Fibroblast of pulmonary artery (primary cell): Measurements from ENCODE around the gene SMYD3.
A peak's percentile ranks its signal among the peaks of the same experiment; 100 is the strongest.

Experiments
- DNase-seq: peaks from one replicate; pipeline ENCODE4 v3.0.0-alpha.2; 2010; ENCODE audit warnings: low read depth
- H3K4me3 ChIP-seq: replicated peaks from 2 replicates; pipeline ENCODE4 v1.5.1; 2011; ENCODE audit warnings: low read depth, mild to moderate bottlenecking, control low read depth, low read length, moderate library complexity
- TF ChIP-seq, protein P1 (sequence below): IDR thresholded peaks from 2 replicates; pipeline ENCODE4 v1.5.1; 2011; ENCODE audit warnings: mild to moderate bottlenecking, control low read depth, low read length, inconsistent platforms; ENCODE audit errors: missing control alignments

Gene SMYD3

DNA sequence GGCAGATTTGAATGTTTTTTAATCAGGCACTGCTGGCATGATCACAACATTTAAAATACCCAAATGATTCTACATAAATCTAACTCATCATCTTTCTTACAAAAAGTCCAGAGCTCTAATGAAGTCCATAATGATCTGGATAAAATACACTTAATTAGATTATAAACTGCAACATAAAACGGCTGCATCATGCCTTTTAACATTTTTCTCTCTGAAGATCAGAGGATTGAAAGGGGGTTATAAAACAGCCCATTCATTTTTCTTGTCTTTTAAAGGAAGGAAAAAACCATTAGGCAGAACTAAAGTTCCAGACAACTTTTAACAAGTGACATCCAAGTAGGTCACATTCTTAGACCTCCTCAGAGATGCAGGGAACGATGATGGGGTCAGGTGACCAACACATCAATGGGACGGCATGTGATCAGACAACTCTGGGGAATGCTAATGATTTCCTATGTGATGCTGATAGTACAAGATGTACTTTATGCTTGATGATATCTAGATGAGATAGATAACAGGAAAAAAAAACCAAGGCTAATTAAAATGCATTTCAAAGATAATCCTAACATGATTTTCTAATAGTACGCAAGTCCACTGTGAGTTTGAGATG is 455.1 kb downstream of the SMYD3 start:
- TF ChIP-seq, protein P1, sequence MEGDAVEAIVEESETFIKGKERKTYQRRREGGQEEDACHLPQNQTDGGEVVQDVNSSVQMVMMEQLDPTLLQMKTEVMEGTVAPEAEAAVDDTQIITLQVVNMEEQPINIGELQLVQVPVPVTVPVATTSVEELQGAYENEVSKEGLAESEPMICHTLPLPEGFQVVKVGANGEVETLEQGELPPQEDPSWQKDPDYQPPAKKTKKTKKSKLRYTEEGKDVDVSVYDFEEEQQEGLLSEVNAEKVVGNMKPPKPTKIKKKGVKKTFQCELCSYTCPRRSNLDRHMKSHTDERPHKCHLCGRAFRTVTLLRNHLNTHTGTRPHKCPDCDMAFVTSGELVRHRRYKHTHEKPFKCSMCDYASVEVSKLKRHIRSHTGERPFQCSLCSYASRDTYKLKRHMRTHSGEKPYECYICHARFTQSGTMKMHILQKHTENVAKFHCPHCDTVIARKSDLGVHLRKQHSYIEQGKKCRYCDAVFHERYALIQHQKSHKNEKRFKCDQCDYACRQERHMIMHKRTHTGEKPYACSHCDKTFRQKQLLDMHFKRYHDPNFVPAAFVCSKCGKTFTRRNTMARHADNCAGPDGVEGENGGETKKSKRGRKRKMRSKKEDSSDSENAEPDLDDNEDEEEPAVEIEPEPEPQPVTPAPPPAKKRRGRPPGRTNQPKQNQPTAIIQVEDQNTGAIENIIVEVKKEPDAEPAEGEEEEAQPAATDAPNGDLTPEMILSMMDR = no peak
- H3K4me3 ChIP-seq = no peak overlapping the region
- no peak for DNase-seq

DNA sequence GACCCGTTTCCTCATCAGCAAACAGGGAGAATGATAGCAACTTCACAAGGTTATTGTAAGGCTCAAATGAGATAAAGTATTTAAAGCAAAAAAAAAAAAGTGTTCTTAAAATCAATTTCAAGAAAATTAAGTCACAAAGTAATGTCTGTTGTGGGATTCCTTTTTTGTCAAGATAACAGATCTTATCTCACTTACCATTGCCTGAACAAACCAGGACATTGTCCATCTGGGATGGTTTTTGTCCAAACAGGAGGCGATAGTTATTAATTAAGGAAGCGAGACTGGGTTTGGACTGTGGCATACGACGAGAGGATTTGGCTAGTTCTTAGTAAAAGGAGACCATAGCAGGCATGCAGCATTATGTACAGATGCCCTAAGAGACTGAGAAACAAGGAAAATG is 458.4 kb downstream of the SMYD3 start:
- TF ChIP-seq, protein P1 = no peak
- H3K4me3 ChIP-seq = no peak overlapping the region
- DNase-seq = no peak

DNA sequence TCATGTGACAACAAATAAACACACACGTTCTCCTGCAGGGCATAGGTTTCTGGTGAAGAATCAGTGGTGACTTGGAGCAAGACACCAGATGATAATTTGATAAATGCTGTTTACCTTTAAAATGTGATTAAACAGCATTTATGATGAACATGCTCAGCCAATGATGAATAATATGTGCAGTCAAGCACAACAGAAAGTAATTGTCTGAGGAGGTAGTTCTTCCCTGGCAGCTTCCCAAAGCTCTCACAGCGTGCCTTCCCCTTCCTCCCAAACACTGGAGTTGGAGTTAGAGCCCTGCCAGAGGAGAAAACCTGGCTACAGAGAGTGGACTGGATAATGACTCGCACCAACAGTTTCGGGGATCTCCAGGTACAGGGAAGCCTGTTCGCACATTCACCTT is 463.5 kb downstream of the SMYD3 start:
- TF ChIP-seq, protein P1 = no peak
- peak; percentile 26 for DNase-seq
- H3K4me3 ChIP-seq = no peak overlapping the region

DNA sequence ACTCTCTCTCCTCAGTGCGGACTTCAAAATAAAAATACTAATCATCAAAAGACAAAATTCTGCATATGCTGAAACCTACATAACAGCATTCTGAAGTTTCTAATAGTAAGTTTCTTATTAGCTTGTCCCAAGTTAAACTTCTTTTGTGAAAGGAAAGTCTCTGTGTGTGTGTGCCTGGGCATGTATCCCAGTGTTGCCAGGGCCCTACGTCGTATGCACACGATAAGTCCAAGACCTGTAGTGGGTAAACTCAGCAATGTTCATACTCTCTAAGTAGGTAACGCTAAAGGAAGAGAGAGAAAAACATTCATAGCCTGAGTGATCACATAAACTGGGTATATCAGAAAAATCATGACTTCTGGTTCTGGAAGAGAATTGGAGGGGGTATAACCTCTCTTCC is 465.7 kb downstream of the SMYD3 start:
- no peak for DNase-seq
- TF ChIP-seq, protein P1 = no peak
- H3K4me3 ChIP-seq = no peak overlapping the region

DNA sequence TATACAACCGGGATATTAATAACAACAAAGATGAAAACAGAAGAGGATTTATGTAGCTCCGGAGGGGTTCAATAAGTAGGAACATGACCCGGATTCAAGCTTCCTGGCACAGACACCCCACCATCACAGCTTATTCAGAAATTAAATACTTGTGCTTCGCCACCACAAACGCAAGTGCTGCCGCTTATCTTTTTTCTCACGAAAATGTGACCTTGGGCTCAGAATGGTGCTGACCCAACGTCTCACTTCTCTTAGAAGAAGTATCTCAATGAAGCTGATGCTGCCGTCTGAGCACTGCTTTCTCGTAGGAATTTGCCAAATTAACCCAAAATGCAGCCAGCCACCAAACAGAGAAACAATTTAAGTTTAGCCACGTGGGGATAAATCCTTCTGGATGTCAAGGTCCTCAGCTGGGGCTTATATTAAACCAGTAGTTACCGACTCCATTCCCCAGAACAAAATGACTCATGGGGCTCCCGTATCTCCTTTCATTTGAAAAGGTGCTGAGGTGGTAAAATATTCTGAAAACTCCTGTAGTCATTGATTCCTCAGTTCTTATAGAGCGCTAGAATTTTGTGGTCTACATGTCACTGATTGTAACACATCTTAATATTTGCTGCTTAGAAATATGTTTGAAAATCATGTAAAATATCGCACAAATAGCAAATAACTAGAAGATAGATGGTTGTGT is 466.7 kb downstream of the SMYD3 start:
- TF ChIP-seq, protein P1 = no peak
- no peak overlapping the region for H3K4me3 ChIP-seq
- DNase-seq = no peak

DNA sequence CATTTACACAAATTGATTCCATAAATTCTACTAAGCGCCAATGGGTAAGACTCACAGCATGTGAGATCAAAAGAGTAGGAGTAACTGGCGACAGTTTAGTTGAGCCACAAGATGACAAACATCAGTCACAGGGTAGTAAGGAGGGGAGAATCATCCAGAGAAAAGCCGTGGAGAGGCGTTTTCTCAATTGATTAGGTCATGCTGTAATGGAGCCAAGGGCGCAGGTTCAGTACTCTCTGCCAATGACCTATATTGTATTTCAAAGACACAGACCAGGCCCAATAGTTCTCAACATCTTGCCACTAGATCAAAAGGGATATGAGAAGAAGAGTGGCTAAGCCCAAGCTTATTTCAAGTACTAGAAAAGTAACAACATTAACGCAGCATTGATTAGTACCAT is 467.5 kb downstream of the SMYD3 start:
- H3K4me3 ChIP-seq = no peak overlapping the region
- TF ChIP-seq, protein P1 = no peak
- DNase-seq = no peak

DNA sequence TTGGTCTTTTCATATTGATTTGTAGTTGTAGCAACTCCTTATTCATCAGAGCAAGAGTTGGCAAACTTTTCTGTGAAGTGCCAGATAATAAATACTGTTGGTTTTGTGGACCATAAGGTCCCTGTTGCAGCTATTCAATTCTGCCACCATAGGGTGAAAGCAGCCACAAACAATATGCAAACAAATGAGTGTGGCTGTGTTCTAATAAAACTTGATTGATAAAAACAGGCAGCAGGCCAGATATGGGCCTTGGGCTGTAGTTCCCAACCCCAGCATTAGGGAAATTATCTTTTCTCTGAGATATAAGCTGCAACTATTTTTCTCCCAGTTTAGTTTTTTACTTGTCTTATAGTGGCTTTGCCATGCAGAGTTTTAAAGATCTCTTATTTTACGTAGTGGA is 469.2 kb downstream of the SMYD3 start:
- TF ChIP-seq, protein P1 = no peak
- H3K4me3 ChIP-seq = no peak overlapping the region
- no peak for DNase-seq
